Spleen (tissue), 7 donors: ENCODE data around the gene WDR38.

ENCODE experiments used
- POLR2A ChIP-seq, 3 donors: fragments of 450-650 bp; IDR thresholded peaks; one replicate each; pipeline ENCODE4 v1.5.1; 2017; ENCODE audit warnings: antibody characterized with exemption in 3 of 3, mild to moderate bottlenecking in 1 of 3
- TF ChIP-seq, protein P1 (sequence below), 11 experiments: fragments of 200-600 bp in 7 of 11; fragments of 450-650 bp in 4 of 11; sonication (generic) in 4 of 11; IDR thresholded peaks in 8 of 11; conservative IDR thresholded peaks in 3 of 11; 1 replicate in 7 of 11; 2 replicates in 4 of 11; pipeline versions ENCODE4 v1.4.0 to v1.8.0; 2016 to 2021; ENCODE audit warnings: antibody characterized with exemption in 11 of 11, inconsistent platforms in 4 of 11, mild to moderate bottlenecking in 1 of 11
- donor health status: DM: no; HTN: no; CAD: no; lungs with moderate emphysema.
- donor health status: DM: no; HTN: no; CAD: no.
- donor health status: DM: no; HTN: no; CAD: no.

- TF ChIP-seq, protein P1, sequence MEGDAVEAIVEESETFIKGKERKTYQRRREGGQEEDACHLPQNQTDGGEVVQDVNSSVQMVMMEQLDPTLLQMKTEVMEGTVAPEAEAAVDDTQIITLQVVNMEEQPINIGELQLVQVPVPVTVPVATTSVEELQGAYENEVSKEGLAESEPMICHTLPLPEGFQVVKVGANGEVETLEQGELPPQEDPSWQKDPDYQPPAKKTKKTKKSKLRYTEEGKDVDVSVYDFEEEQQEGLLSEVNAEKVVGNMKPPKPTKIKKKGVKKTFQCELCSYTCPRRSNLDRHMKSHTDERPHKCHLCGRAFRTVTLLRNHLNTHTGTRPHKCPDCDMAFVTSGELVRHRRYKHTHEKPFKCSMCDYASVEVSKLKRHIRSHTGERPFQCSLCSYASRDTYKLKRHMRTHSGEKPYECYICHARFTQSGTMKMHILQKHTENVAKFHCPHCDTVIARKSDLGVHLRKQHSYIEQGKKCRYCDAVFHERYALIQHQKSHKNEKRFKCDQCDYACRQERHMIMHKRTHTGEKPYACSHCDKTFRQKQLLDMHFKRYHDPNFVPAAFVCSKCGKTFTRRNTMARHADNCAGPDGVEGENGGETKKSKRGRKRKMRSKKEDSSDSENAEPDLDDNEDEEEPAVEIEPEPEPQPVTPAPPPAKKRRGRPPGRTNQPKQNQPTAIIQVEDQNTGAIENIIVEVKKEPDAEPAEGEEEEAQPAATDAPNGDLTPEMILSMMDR (IDR thresholded peaks at IDR 0.05 in 8 of 11, conservative IDR thresholded peaks at IDR 0.05 in 3 of 11) = no peak
- no peak for TF ChIP-seq POLR2A (IDR thresholded peaks at IDR 0.05)
Observed at GRCh38 chr9:124863371-124863871, 10.2 kb downstream of the WDR38 start.
